ENCODE measurements around the gene DHX32. TPM values are rescaled to one million over a fixed set of nuclear protein-coding genes. Genes with fewer than 3 reads are reported as not detected.

Gene DHX32
- total and polyA plus RNA-seq, 2 of the 4 experiments (the other 2 are of a cell fraction), result 15.6 to 27.8 TPM

DNA sequence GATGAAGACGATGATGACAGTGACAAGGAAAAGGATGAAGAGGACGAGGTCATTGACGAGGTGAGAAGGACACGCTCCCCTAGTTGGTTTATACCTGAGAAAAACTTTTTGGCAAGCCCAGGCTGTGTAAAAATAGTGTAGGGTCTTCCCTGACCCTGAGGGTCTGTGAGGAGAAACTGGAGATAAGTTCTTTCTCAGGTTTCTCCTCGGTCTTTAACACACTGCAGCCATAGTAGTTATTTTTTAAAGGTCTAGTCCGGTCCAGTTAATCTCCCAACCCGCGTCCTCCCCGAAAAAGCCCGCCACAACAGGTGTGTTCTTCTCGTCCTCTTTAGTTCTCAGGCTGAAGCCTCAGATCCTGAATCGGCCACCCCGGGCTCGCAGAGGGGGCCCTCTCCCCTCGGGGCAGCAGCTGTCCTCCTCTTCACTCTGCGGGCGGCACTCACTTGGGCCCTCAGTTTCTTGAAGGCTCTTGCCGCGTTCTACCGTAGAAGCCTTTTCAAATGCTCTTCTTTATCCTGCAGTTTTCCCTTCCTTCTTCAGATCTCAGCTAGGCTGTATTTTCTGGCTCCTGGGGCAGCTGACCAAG lies 57.3 kb downstream of the DHX32 start:
- H4K91ac ChIP-seq (ENCODE audit: insufficient read depth, low read depth, low read length), result peak overlapping the region; percentile 89
- H3K18ac ChIP-seq (ENCODE audit: low read depth, low read length), result no peak overlapping the region
- H3K36me3 ChIP-seq (ENCODE audit: control insufficient read depth, insufficient read depth, low read length), result peaks cover 10% of the 10 kb centered on the region
- H3K27me3 ChIP-seq (ENCODE audit: control insufficient read depth, insufficient read depth, low read length), result no peaks in the 10 kb centered on the region
- CTCF ChIA-PET, result no interaction called here
- intact Hi-C loops (cut with micrococcal nuclease) (no loop called here), dilution Hi-C loops (cut with HindIII; ENCODE audit: low sequenced_read_pairs, unreplicated experiment) (no loop called here), in situ Hi-C loops (cut with MboI; ENCODE audit: low sequenced_read_pairs) (no loop called here)
- peak overlapping the region; percentile 94 for H2AK9ac ChIP-seq (replicated peaks; ENCODE audit: low read depth, low read length, poor library complexity)
- peak overlapping the region; percentile 68; the same call in 1 of the 2 replicates for H2AK5ac ChIP-seq (ENCODE audit: low read depth, low read length)
- peak overlapping the region; percentile 66 for H4K5ac ChIP-seq (ENCODE audit: low read depth, low read length)
- peaks cover 13% of the 10 kb centered on the region; the same call in 1 of the 2 replicates for H4K20me1 ChIP-seq (ENCODE audit: insufficient read depth, low read length)
- TF ChIP-seq SMC3 (IDR thresholded peaks at IDR 0.05; ENCODE audit: low read depth, low read length) (no peak), BHLHE40 (IDR thresholded peaks at IDR 0.05; ENCODE audit: low read depth, low read length) (no peak), CHD1 (IDR thresholded peaks at IDR 0.05; ENCODE audit: low read depth, low read length) (no peak), NFE2L2 (IDR thresholded peaks at IDR 0.05; ENCODE audit: low read depth, low read length) (no peak), FOS (IDR thresholded peaks at IDR 0.05; ENCODE audit: low read depth, low read length) (no peak)
- TF ChIP-seq, protein P1, sequence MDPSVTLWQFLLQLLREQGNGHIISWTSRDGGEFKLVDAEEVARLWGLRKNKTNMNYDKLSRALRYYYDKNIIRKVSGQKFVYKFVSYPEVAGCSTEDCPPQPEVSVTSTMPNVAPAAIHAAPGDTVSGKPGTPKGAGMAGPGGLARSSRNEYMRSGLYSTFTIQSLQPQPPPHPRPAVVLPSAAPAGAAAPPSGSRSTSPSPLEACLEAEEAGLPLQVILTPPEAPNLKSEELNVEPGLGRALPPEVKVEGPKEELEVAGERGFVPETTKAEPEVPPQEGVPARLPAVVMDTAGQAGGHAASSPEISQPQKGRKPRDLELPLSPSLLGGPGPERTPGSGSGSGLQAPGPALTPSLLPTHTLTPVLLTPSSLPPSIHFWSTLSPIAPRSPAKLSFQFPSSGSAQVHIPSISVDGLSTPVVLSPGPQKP (IDR thresholded peaks at IDR 0.05; ENCODE audit: borderline replicate concordance, low read depth, low read length), result no peak
- H3K27ac ChIP-seq (ENCODE audit: insufficient read depth, low read length), result peak overlapping the region; percentile 86
- peak overlapping the region; percentile 35 for H3K4me2 ChIP-seq (ENCODE audit: low read depth, low read length)
- peak overlapping the region; percentile 75 to 100 for H4K8ac ChIP-seq (ENCODE audit: low read depth in 2 of 2, low read length in 2 of 2)
- H3K9me1 ChIP-seq (ENCODE audit: insufficient read depth, low read length), result no peaks in the 10 kb centered on the region
- H2BK120ac ChIP-seq (ENCODE audit: low read depth, low read length), result peak overlapping the region; percentile 100; the same call in 1 of the 2 replicates
- H3K14ac ChIP-seq (replicated peaks; ENCODE audit: low read depth, low read length), result peak overlapping the region; percentile 98
- peak overlapping the region; percentile 99 for H2BK5ac ChIP-seq (ENCODE audit: low read depth, low read length, poor library complexity, severe bottlenecking)
- H3K56ac ChIP-seq (ENCODE audit: extremely low read depth, insufficient read depth, low read length), result peak overlapping the region; percentile 92
- WGBS, 2 experiments (ENCODE audit: extremely low coverage in 2 of 2, insufficient read length in 1 of 2), result 0% methylated on average over 3 of the region's 20 CpGs; no CpG with 5 or more reads in 1 of the 2 experiments
- peaks cover 6% of the 10 kb centered on the region; the same call in 1 of the 2 replicates for H3K4me1 ChIP-seq (ENCODE audit: control insufficient read depth, insufficient read depth, low read length)
- peak overlapping the region; percentile 99 for H2AFZ ChIP-seq (replicated peaks; ENCODE audit: low read length, poor library complexity)
- peak overlapping the region; percentile 77 for H3K4me3 ChIP-seq (ENCODE audit: insufficient read depth, low read depth, low read length)
- BruUV-seq (replicated peaks), result no TSS peak
- H2BK15ac ChIP-seq (ENCODE audit: low read depth, low read length), result no peak overlapping the region; the same call in 2 of the 3 replicates
- H3K79me1 ChIP-seq (ENCODE audit: low read depth in 1 of 2, low read length in 2 of 2), result peaks cover 27 to 49% of the 10 kb centered on the region in 2 experiments
- POLR2A ChIA-PET (ENCODE audit: unreplicated experiment), result no interaction called here
- H3K23ac ChIP-seq (ENCODE audit: low read depth, low read length), result peak overlapping the region; percentile 92
- DNase-seq (peak; percentile 1), ATAC-seq (ENCODE audit: low read depth) (peak; percentile 2; the same call in 1 of the 2 replicates)
- no peaks in the 10 kb centered on the region for H3K9me3 ChIP-seq (ENCODE audit: control insufficient read depth, insufficient read depth, low read length)
- H2BK20ac ChIP-seq (ENCODE audit: low read depth, low read length), result no peak overlapping the region
- peak overlapping the region; percentile 86 for H3K9ac ChIP-seq (ENCODE audit: low read depth, low read length)
- H3K4ac ChIP-seq (ENCODE audit: low read depth, low read length), result peak overlapping the region; percentile 90

Data from IMR-90 (cell line).